HG02970 (cell line): ENCODE data around the gene PRSS27.
"Not testable (repeated sequence)": the region's sequence is repeated elsewhere in the genome, so short reads cannot be mapped to it uniquely, and the experiment has no call there.

Experiments used
- ATAC-seq: cut with Tn5 transposase; IDR thresholded peaks from one replicate; pipeline ENCODE4 v1.9.1; 2021; ENCODE audit warnings: mild to moderate bottlenecking, moderate library complexity, moderate number of reproducible peaks; ENCODE audit not compliant: unreplicated experiment, low FRiP score

PRSS27 gene

GRCh38 chr16:2682209-2683021 lies 37.6 kb downstream of the PRSS27 start, which contains the start of gene KCTD5:
Gene KCTD5, plus strand, starts transcription at chr16:2682523. Its CDS starts 26 bp downstream, at chr16:2682549.
- peak; percentile 65 for ATAC-seq

- ATAC-seq: not testable (repeated sequence)
Measured at GRCh38 chr16:2680360-2680759, 39.7 kb downstream of the PRSS27 start.

GRCh38 chr16:2679902-2680301 lies 40.1 kb downstream of the PRSS27 start:
- not testable (repeated sequence) for ATAC-seq

GRCh38 chr16:2678206-2678965 lies 41.6 kb downstream of the PRSS27 start:
- not testable (repeated sequence) for ATAC-seq

GRCh38 chr16:2676937-2677336 lies 43.1 kb downstream of the PRSS27 start:
- ATAC-seq: not testable (repeated sequence)

GRCh38 chr16:2675714-2676113 lies 44.3 kb downstream of the PRSS27 start:
- ATAC-seq: no peak

- no peak for ATAC-seq
Measured at GRCh38 chr16:2675021-2675420, 45.0 kb downstream of the PRSS27 start.

DNA sequence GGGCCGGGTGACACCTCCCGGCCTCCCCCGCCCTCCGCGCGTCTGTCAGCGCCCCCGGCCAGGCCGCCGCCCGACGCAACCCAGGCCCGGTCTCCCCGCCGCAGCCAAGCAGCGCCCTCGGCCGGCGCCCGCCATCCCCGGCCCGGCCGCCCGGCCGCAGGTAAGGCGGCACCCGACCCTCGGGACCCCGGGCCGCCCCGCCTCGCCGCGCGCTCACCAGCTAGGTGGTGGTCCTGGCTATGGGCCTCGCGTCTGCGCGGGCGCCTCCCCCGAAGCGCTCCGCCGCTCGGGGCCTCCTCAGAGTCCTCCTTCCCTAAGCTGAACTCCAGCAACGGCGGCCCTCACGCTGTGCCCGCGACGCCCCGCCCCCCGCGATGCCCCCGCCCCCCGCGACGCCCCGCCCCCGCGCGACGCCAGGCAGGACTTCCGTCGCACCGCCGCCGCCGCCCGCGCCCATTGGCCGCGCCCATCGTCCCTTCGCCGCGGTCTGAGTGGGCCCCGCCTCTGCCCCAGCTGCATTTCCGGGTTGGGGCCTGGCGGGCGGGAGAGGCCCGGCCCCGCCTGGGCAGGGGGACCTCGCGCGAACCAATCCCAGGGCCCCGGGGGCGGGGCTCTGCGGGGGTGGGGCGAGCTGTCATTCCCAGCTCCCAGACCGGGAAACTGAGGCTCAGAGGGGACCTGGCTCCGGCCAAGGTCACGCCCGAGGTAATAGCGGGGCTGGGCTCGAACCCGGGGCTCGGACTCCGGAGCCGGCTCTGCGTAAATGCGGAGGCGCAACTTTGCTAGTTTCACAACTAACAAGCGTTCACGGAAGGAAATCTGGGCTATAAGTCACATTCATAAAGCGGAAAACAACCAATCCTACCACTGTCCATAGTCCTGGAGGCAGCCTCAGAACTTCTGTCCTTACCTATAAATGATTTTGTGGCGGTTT lies 46.7 kb downstream of the PRSS27 start:
- ATAC-seq: peak; percentile 88

- no peak for ATAC-seq
Measured at GRCh38 chr16:2671741-2672140, 48.3 kb downstream of the PRSS27 start.

- not testable (repeated sequence) for ATAC-seq
Measured at GRCh38 chr16:2671193-2671592, 48.8 kb downstream of the PRSS27 start.

DNA sequence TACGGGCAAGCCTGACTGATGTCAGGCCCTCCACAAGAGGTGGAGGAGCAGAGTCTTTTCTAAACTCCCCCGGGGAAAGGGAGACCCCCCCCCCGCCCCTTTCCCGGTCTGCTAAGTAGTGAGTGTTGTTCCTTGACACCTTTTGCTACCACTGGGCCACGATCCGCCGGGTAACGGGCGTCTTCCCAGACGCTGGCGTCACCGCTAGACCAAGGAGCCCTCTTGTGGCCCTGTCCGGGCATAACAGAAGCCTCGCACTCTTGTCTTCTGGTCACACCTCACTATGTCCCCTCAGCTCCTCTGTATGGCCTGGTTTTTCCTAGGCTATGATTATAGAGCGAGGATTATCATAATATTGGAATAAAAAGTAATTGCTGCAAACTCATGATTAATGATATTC lies 50.0 kb downstream of the PRSS27 start:
- not testable (repeated sequence) for ATAC-seq

DNA sequence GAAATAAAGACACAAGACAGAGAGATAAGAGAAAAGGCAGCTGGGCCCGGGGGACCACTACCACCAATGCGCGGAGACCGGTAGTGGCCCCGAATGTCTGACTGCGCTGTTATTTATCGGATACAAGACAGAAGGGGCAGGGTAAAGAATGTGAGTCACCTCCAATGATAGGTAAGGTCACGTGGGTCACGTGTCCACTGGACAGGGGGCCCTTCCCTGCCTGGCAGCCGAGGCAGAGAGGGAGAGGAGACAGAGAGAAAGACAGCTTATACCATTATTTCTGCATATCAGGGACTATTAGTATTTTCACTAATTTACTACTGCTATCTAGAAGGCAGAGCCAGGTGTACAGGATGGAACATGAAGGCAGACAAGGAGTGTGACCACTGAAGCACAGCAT lies 50.4 kb downstream of the PRSS27 start:
- not testable (repeated sequence) for ATAC-seq

- ATAC-seq: not testable (repeated sequence)
Measured at GRCh38 chr16:2666671-2667070, 53.4 kb downstream of the PRSS27 start.

- ATAC-seq: no peak
Measured at GRCh38 chr16:2664574-2664982, 55.4 kb downstream of the PRSS27 start.

- ATAC-seq: no peak
Measured at GRCh38 chr16:2663553-2664546, 56.2 kb downstream of the PRSS27 start.
